Activated CD8-positive, alpha-beta memory T cell treated with anti-CD3 and anti-CD28 coated beads for 4 hours (primary cell): Measurements from ENCODE around the gene NARF.
A peak's percentile ranks its signal among the peaks of the same experiment; 100 is the strongest.

Source experiments
- DNase-seq, 2 donors: peaks; one replicate each; pipeline ENCODE4 v3.0.0-alpha.2; 2020; ENCODE audit warnings: low read depth in 2 of 2

Gene NARF

DNA sequence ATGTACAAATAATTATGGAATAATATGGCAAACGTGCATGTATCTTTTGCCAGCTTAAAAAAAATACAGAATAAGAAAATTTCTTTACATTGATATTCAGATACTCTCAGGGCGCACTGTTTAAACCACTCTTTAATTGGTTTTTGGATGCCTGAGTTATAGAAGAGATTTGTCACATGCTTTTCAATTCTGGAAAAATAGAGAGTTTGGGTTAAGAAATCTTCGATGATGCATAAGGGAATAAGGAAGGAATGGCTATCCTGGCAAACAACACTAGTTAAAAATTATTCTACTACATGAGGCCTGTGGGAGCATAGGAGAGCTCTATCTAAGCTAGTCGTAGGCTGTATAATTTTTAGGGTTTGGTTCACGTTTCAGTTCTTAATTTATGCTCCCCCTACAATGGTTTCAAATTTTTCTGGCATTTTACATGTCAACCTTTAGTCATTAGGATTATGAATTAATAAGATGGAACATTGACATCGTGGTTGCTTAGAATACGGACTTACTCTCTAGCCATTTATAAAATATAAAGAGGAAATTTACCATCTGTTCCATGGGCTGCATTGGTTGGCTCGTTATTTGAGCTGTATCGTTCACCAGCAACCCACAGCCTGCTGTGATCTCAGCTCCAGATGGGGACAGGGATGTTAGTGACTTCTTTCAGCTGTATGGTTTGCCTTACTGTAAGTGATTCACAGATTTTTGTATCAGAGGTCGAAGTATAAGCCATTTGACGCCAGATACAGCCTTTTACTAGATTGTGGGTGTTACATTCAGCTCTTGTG is 15.9 kb downstream of the NARF start:
- DNase-seq: no peak

GRCh38 chr17:82475458-82475857 is 16.9 kb downstream of the NARF start:
- no peak for DNase-seq

GRCh38 chr17:82477934-82478333 is 19.4 kb downstream of the NARF start:
- no peak for DNase-seq

DNA sequence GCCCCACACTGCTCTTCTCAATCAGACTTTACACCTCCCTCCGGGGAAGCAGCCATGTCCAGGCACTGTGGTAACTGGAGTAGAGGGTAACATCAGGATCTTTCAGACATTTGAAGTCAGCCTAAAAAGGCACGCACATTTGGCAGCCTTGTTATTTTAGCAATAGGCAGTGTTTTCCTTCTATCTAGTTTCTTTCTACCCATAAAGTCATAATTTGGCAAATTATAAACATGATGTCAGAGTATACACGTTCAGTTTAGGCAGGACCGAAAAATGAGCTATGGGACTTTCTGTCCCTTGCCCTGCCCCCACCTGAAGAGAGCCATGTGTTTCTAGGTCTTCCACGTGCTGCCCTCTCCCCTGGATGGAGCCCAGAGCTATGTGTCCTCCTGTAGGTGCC is 21.1 kb downstream of the NARF start:
- DNase-seq: no peak

DNA sequence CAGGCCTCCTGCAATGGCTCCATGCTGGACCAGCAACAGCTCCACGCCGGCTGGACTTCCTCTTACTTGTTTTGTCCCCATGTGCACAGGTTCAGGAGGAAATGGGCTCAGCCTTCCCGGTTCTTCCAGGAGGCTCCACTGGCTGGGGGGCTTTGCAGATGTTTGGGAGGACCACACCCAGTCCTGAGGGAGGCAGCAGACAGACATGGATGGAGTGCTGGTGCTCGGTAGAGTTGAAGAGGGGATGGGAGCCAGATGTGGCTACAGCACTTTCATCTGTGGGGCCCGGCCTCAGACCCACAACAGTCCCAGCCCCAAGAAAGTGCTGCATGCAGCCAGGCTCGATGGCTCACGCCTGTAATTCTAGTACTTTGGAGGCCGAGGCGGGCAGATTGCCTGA is 21.8 kb downstream of the NARF start:
- DNase-seq: no peak

DNA sequence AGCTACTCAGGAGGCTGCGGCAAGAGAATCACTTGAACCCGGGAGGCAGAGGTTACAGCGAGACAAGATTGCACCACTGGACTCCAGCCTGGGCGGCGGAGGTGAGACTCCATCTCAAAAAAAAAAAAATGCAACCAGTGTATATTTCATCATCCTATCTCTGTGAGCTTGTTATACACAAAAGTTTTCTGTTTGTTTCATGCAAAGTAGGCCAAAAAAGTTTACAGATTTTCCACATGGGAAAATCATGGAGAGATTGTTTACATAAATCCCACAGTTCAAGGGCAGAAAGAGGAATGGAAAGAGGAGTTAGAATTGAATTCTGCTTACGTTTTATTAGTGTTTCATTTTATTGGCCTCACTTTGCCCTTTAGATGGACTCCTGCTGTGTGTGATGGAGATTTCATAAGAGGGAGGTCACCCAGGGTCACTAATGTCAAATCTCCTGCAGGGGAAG is 24.7 kb downstream of the NARF start:
- DNase-seq: no peak

DNA sequence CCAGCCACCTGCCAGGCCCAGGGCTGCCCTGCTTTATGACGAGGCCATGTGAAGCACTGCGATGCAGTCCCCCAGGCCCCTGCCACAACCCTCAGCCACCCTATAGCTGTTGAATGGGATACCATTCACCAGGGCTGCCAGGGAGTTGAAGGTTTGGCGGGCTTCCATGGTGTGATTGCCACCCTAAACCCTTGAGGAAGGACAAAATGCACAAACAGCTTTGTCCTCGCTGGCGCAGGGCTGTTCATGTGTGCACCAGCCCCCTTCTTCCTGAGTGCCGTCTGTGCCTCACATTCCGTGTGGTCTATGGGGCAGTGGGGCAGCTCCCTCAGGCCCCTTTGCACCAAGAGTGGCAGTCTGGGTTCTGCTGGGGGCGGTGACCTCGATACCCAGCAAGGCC is 25.3 kb downstream of the NARF start:
- DNase-seq: no peak

GRCh38 chr17:82486231-82487094 is 27.9 kb downstream of the NARF start:
- no peak for DNase-seq

GRCh38 chr17:82487910-82488309 is 29.4 kb downstream of the NARF start:
- no peak for DNase-seq

GRCh38 chr17:82489117-82489516 is 30.6 kb downstream of the NARF start:
- no peak for DNase-seq

DNA sequence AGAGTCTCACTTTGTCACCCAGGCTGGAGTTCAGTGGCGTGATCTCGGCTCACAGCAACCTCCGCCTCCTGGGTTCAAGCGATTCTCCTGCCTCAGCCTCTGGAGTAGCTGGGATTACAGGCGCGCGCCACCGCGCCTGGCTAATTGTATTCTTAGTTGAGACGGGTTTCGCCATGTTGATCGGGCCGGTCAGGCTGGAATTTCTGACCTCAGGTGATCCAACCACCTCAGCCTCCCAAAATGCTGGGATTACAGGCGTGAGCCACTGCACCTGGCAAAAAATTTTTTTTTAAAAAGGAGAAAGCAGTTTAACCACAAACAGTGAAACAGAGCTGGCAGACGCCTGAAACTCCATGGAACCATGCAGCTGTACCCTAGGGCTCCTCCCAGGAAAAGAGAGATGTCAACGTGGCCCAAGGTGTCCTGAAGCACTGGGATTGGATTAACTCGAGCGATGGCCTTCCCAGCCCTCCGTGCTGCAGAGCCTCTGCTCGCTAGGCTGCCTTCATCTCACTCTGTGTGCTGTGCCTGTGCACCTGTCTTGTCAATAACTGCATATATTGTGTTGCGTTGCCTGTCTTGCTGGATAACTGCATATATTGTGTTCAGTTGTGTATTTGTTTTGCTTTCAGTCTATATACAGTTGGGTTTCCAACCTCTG is 31.4 kb downstream of the NARF start:
- no peak for DNase-seq

DNA sequence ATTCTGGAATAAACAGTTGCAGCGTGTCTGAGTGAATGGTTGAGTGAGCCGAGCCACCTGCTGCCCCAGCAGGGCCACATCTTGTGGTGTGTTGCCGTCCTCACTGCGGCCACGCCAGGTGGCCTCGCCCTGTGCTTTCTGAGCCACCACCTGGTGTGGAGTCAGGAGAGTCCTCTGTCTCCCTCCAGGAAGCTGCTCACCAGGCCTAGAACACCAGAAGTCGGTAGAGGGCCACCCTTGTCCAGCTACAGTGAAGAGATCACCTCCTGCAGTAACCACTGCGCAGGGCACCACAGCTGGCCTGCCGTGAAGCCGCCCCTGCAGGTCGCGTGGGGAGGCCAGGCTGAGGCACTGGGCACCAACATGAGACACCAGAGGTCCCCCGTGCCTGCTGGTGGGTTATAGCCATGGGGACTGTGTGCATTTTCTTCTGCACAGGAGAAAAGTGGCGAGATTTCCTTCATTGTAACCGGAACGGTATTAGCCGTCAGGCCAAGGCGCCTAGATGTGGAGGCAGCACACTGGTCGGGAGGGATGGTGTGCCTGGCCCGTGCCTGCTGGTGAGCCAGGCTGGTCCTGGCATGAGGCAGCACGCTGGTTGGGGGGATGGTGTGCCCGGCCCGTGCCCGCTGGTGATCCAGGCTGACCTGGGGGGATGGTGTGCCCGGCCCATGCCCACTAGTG is 32.1 kb downstream of the NARF start:
- no peak for DNase-seq

- DNase-seq: no peak
These were observed 32.6 kb downstream of the NARF start for GRCh38 chr17:82491196-82491530.

DNA sequence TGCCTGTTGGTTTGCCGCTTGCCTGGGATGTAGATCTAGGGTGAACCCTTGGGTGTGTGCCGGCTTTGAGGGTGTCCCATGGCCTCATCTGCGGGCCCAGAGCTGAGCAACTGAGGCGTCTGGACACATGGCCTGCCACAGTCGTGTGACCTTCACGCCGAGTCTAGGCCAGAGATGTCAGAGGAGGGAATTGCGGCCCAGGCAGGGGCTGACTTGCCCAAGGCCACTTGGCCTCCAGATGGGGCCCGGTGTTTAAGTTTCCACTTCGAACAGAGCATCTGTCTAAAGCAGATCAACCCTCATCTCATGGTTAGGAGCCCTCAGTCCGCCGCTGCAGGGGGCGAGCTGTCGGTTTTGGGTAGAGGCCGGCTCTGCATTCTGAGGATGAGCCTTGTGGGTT is 33.0 kb downstream of the NARF start:
- no peak for DNase-seq

GRCh38 chr17:82492643-82493225 is 34.2 kb downstream of the NARF start:
- no peak for DNase-seq

DNA sequence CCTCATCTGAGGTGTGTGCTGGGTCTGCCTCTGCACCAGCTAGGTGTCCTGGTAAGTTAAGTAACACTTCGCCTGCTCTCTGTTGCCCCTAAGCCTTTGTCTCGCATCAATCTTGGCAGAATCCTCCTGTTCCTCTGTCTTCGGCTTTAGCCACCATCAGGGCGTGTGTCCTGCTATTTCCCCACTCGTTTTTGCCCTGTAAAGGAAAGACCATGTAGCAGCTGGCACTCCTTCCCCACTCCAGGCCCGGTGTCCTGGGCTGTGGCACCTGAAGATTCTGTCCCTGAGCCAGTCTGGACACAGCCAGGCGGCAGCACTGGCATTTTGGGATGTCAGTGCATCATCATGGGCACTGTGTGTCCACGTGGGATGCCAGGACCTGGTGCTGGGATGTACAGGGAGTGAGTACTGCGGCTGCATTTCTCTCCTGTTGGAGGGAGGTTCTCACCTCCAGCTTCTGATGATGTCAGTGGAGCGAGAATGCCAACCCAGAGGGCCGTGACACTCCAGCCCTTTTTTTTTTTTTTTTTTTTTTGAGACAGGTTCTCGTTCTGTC is 34.8 kb downstream of the NARF start:
- no peak for DNase-seq

- DNase-seq: peak; percentile 75 to 78
These were observed 35.9 kb downstream of the NARF start for GRCh38 chr17:82494236-82495055.

- no peak for DNase-seq
These were observed 37.4 kb downstream of the NARF start for GRCh38 chr17:82495844-82496528.

DNA sequence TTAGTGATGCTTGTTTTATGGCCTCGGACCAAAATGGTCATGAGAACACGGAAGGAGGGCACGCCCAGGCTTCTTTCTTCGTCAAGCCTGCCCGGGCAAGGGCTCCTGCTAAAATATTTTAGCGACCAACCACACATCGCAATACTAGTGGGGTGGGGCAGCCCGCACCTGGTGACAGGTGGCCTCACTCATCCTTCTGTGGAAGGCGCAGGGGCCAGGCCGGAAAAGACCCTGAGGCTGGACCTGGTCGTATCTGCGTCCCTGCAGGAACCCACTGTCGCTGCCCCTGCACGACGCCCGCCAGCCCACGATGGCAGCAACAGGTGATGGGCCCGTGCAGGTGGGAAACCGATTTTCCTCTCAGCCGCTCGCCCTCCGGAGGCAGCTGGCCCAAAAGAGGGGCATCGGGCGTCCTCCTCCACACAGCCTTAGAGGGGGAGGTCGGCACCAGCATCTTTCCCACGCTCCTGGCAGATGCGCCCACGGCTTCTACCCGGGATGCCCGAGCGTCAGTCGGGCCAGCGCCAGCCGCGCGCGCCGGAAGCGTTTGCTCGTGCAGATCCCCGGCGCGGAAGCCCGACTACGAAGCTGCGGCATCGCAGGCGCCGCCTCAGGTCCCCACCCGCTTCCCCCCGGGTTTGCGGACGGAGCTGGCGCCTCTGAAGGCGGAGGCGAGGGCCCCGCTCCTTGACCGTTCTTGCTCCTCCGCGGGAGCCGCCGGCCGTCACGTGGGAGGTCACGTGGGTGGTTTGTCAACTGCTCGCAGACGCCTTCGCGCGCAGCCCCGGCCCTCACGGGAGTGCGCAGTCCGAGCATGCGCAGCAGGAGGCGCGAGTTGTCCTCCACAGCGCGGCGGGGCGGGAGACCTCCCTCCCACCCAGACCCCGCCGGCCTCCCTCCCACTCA is 38.2 kb downstream of the NARF start:
- peak; percentile 84 for DNase-seq
